Liver (tissue), 3 donors: ENCODE data around the gene BRD3OS.

ENCODE experiments used
- ATF3 ChIP-seq: IDR thresholded peaks from 2 replicates; pipeline ENCODE4 v1.6.1; 2016; ENCODE audit warnings: antibody characterized with exemption
- CTCF ChIP-seq: fragments of 150-350 bp; IDR thresholded peaks from 2 replicates; pipeline ENCODE4 v1.5.1; 2017; ENCODE audit warnings: improper control_type of control experiment, low read depth, low read length; ENCODE audit not compliant: missing input control
- RAD21 ChIP-seq, 2 donors: IDR thresholded peaks; 2 replicates each; pipeline ENCODE4 v1.6.1; 2016; ENCODE audit warnings: antibody characterized with exemption in 2 of 2, mild to moderate bottlenecking in 2 of 2
- REST ChIP-seq: IDR thresholded peaks from 2 replicates; pipeline ENCODE4 v1.6.1; 2016; ENCODE audit warnings: antibody characterized with exemption, mild to moderate bottlenecking
- TF ChIP-seq, protein P1 (sequence below): IDR thresholded peaks from 2 replicates; pipeline ENCODE4 v1.6.1; 2016; ENCODE audit warnings: antibody characterized with exemption
- donor health status: healthy.
- donor health status: healthy.

- TF ChIP-seq CTCF = no peak
- TF ChIP-seq REST = no peak
- no peak for TF ChIP-seq ATF3
- TF ChIP-seq, protein P1, sequence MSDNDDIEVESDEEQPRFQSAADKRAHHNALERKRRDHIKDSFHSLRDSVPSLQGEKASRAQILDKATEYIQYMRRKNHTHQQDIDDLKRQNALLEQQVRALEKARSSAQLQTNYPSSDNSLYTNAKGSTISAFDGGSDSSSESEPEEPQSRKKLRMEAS = no peak
- TF ChIP-seq RAD21 (IDR thresholded peaks at IDR 0.05) = no peak
Measured at GRCh38 chr9:134010310-134011173, 14.7 kb upstream of the BRD3OS start.
